CD4-positive, alpha-beta T cell (primary cell): ENCODE measurements around the gene ELFN2. TPM values are rescaled to one million over a fixed set of nuclear protein-coding genes. Genes with fewer than 3 reads are reported as not detected.
A peak's percentile ranks its signal among the peaks of the same experiment; 100 is the strongest.

ENCODE experiments used
- ATAC-seq: fragments of 200-7000 bp; cut with Tn5 transposase; one replicate; pipeline ENCODE4 v1.10.0; 2022; ENCODE audit warnings: mild to moderate bottlenecking; ENCODE audit not compliant: poor library complexity
- CTCF ChIA-PET: fragments of 350-600 bp; sonication (Branson Sonifier 250); formaldehyde crosslinking; loops from one replicate; lab custom pipeline; 2021; ENCODE audit warnings: antibody characterized with exemption, inconsistent platforms; lab: Charles Lee
- POLR2A ChIA-PET: fragments of 350-600 bp; sonication (Branson Sonifier 250); formaldehyde crosslinking; loops from one replicate; lab custom pipeline; 2021; ENCODE audit warnings: antibody characterized with exemption, inconsistent platforms; lab: Charles Lee
- DNase-seq, 14 experiments: peaks; one replicate each; pipeline ENCODE4 v3.0.0-alpha.2; 2013 to 2020; ENCODE audit warnings: mixed read lengths in 2 of 14
- H3K27ac ChIP-seq, 2 donors: one replicate each; pipeline versions ENCODE4 v1.5.1 to v1.7.0; 2013; ENCODE audit warnings: low read length in 2 of 2, low read depth in 1 of 2, mild to moderate bottlenecking in 1 of 2
- H3K27me3 ChIP-seq, 2 experiments: 1 replicate in 1 of 2; 2 replicates in 1 of 2; pipeline versions ENCODE4 v1.6.1 to v1.7.0; 2013; ENCODE audit warnings: low read length in 2 of 2, control low read depth in 1 of 2, mild to moderate bottlenecking in 1 of 2, moderate library complexity in 1 of 2; ENCODE audit not compliant: insufficient read depth in 2 of 2, control insufficient read depth in 1 of 2
- H3K36me3 ChIP-seq: one replicate; pipeline ENCODE4 v1.6.1; 2013; ENCODE audit warnings: low read length, control low read depth; ENCODE audit not compliant: insufficient read depth
- H3K4me1 ChIP-seq: one replicate; pipeline ENCODE4 v1.6.1; 2013; ENCODE audit warnings: low read length, control low read depth; ENCODE audit not compliant: insufficient read depth
- H3K4me3 ChIP-seq: one replicate; pipeline ENCODE4 v1.5.1; 2013; ENCODE audit warnings: mild to moderate bottlenecking, low read length, moderate library complexity
- H3K9me3 ChIP-seq, 2 experiments: 1 replicate in 1 of 2; 2 replicates in 1 of 2; pipeline versions ENCODE4 v1.6.1 to v1.7.0; 2013; ENCODE audit warnings: low read length in 2 of 2, mild to moderate bottlenecking in 2 of 2, control low read depth in 1 of 2, moderate library complexity in 1 of 2; ENCODE audit not compliant: control insufficient read depth in 1 of 2, insufficient read depth in 1 of 2
- H3K27ac Mint-ChIP-seq: one replicate; pipeline ENCODE4 v1.8.0; 2020; ENCODE audit warnings: mixed read lengths
- H3K27me3 Mint-ChIP-seq: one replicate; pipeline ENCODE4 v1.8.0; 2021; ENCODE audit warnings: mixed read lengths
- H3K36me3 Mint-ChIP-seq: one replicate; pipeline ENCODE4 v1.8.0; 2021; ENCODE audit warnings: low read depth, mixed read lengths
- H3K4me1 Mint-ChIP-seq: one replicate; pipeline ENCODE4 v1.8.0; 2021; ENCODE audit warnings: low read depth, mixed read lengths
- H3K4me3 Mint-ChIP-seq: one replicate; pipeline ENCODE4 v1.8.0; 2020; ENCODE audit warnings: mild to moderate bottlenecking, mixed read lengths
- H3K9me3 Mint-ChIP-seq: one replicate; pipeline ENCODE4 v1.8.0; 2020; ENCODE audit warnings: mixed read lengths
- intact Hi-C, 2 experiments: fragments of 100-400 bp; cut with DNase I in 1 of 2; cut with micrococcal nuclease in 1 of 2; formaldehyde crosslinking; loops; one replicate each; pipeline versions ENCODE4 v1.15.1 to v1.9.0; 2023 to 2025; cut with DNase I, micrococcal nuclease
- total RNA-seq, 174 experiments: library from RNA in 2 of 174; stranded (reverse) in 2 of 174; gene quantifications; one replicate each; pipeline ENCODE4 v1.2.3 and lab custom pipeline; 2021 to 2026
- TF ChIP-seq, protein P1 (sequence below): fragments of 200-600 bp; IDR thresholded peaks from one replicate; pipeline ENCODE4 v1.8.0; 2022; ENCODE audit warnings: antibody characterized with exemption, mild to moderate bottlenecking

The ELFN2 gene
- total RNA-seq, 2 experiments from 2014 or later = 0.05 to 0.20 TPM

DNA sequence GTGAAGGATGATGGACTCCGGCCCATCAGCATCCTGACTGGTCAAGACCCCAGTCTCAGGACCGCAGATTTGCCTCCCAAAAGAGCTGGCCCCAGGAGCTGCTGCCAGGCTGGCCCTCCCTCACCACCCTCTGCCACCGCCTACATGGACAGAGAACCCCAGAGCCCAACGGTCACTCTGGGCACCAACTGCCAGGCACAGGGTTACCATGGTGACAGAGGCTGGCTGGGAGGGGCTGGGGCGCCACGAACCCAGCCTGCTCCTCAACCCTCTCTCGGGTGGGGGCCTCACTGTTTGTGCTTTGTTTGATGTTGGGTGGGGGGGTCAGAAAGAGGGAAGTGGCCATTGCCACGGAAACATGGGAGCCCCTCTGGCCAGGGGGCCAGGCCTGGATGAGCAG is 55.8 kb downstream of the ELFN2 start:
- Mint-ChIP-seq H3K4me3 (no peak overlapping the region), H3K4me1 (no peaks in the 10 kb centered on the region), H3K36me3 (no peaks in the 10 kb centered on the region), H3K27me3 (peaks cover 8% of the 10 kb centered on the region), H3K9me3 (no peaks in the 10 kb centered on the region), H3K27ac (no peak overlapping the region)
- no peak for ATAC-seq
- intact Hi-C loops = no loop called here
- ChIA-PET POLR2A (no interaction called here), CTCF (no interaction called here)
- Histone ChIP-seq H3K36me3 (no peaks in the 10 kb centered on the region), H3K4me3 (no peak overlapping the region), H3K27me3 (peaks cover 0 to 12% of the 10 kb centered on the region in 2 experiments), H3K4me1 (peaks cover 4% of the 10 kb centered on the region), H3K27ac (no peak overlapping the region), H3K9me3 (no peaks in the 10 kb centered on the region)
- no peak for DNase-seq
- TF ChIP-seq, protein P1, sequence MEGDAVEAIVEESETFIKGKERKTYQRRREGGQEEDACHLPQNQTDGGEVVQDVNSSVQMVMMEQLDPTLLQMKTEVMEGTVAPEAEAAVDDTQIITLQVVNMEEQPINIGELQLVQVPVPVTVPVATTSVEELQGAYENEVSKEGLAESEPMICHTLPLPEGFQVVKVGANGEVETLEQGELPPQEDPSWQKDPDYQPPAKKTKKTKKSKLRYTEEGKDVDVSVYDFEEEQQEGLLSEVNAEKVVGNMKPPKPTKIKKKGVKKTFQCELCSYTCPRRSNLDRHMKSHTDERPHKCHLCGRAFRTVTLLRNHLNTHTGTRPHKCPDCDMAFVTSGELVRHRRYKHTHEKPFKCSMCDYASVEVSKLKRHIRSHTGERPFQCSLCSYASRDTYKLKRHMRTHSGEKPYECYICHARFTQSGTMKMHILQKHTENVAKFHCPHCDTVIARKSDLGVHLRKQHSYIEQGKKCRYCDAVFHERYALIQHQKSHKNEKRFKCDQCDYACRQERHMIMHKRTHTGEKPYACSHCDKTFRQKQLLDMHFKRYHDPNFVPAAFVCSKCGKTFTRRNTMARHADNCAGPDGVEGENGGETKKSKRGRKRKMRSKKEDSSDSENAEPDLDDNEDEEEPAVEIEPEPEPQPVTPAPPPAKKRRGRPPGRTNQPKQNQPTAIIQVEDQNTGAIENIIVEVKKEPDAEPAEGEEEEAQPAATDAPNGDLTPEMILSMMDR = no peak

- CTCF ChIA-PET = no interaction called here
- H3K27me3 Mint-ChIP-seq = peaks cover 3% of the 10 kb centered on the region
- peaks cover 4% of the 10 kb centered on the region for H3K4me1 ChIP-seq
- TF ChIP-seq, protein P1 = no peak
- no peak overlapping the region for H3K4me3 Mint-ChIP-seq
- DNase-seq (peak in 2 of 14 experiments; percentile 40 to 47), ATAC-seq (no peak)
- peaks cover 0 to 8% of the 10 kb centered on the region in 2 experiments for H3K27me3 ChIP-seq
- H3K36me3 Mint-ChIP-seq = no peaks in the 10 kb centered on the region
- no peaks in the 10 kb centered on the region for H3K9me3 ChIP-seq
- H3K9me3 Mint-ChIP-seq = no peaks in the 10 kb centered on the region
- no peaks in the 10 kb centered on the region for H3K4me1 Mint-ChIP-seq
- POLR2A ChIA-PET = no interaction called here
- H3K4me3 ChIP-seq = no peak overlapping the region
- no peak overlapping the region for H3K27ac Mint-ChIP-seq
- no peak overlapping the region for H3K27ac ChIP-seq
- H3K36me3 ChIP-seq = no peaks in the 10 kb centered on the region
- intact Hi-C loops = no loop called here
These were observed 56.8 kb downstream of the ELFN2 start for GRCh38 chr22:37370306-37370979.

- Mint-ChIP-seq H3K9me3 (no peaks in the 10 kb centered on the region), H3K36me3 (no peaks in the 10 kb centered on the region), H3K27me3 (peaks cover 3% of the 10 kb centered on the region), H3K4me3 (no peak overlapping the region), H3K27ac (no peak overlapping the region), H3K4me1 (no peaks in the 10 kb centered on the region)
- H3K9me3 ChIP-seq = no peaks in the 10 kb centered on the region
- H3K4me3 ChIP-seq = no peak overlapping the region
- TF ChIP-seq, protein P1 = no peak
- no peak overlapping the region for H3K27ac ChIP-seq
- ChIA-PET POLR2A (interaction anchor here (0.5 kb wide), 1 partner anchor 14 kb away, joined by 3 read pairs; no protein-coding TSS in a partner anchor), CTCF (interaction anchor here (1.1 kb wide), 1 partner anchor 9 kb away, joined by 3 read pairs; no protein-coding TSS in a partner anchor)
- H3K4me1 ChIP-seq = peaks cover 4% of the 10 kb centered on the region
- no peak for DNase-seq
- intact Hi-C loops = no loop called here
- ATAC-seq = no peak
- H3K36me3 ChIP-seq = no peaks in the 10 kb centered on the region
- peaks cover 0 to 8% of the 10 kb centered on the region in 2 experiments for H3K27me3 ChIP-seq
These were observed 57.8 kb downstream of the ELFN2 start for GRCh38 chr22:37369483-37369882.
